ENCODE results near the gene SCN4A. TPM values are rescaled to one million over a fixed set of nuclear protein-coding genes. Genes with fewer than 3 reads are reported as not detected.

The SCN4A gene
- total and polyA plus RNA-seq, 4 experiments from 2014 or later: 0.17 to 0.30 TPM; not detected in 2

DNA sequence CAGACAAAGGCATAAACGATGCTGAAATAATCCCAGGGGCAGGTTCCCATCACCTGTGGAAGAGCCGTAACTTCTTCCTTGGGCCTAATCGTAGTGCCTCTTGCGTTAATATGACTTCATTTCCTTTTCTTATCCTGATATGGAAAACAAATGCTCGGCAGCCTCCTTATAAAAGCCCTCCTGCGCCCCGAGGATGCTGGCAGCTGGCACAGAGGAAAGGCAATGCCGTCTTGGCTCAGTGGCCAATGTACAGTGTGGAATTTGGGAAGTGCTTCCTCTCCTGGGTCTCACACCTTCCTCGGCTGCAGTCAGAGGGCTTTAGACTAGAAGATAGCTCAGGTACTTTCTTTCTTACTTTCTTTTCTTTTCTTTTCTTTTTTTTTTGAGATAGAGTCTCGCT, 3.4 kb downstream of the SCN4A start:
- Mint-ChIP-seq H3K27me3 (no peaks in the 10 kb centered on the region), H3K36me3 (no peaks in the 10 kb centered on the region), H3K27ac (no peak overlapping the region), H3K9me3 (no peaks in the 10 kb centered on the region), H3K4me3 (no peak overlapping the region), H3K4me1 (peaks cover 6 to 17% (median 7%) of the 10 kb centered on the region in 4 donors)
- ChIA-PET CTCF (ENCODE audit: partially characterized antibody) (interaction anchor here (1.0 to 2.3 kb wide), 4 partner anchors 11 to 65 kb away, joined by 3 to 7 read pairs (median 4); no protein-coding TSS in a partner anchor), POLR2A (ENCODE audit: partially characterized antibody) (interaction anchor here (1.4 kb wide), 1 partner anchor 11 kb away, joined by 4 read pairs; no protein-coding TSS in a partner anchor)
- H3K27ac ChIP-seq (ENCODE audit: low read depth, low read length): no peak overlapping the region
- H3K36me3 ChIP-seq (ENCODE audit: insufficient read depth, low read length): no peaks in the 10 kb centered on the region
- intact Hi-C loops (cut with micrococcal nuclease): no loop called here
- no peak overlapping the region for H3K4me3 ChIP-seq (ENCODE audit: low read length in 2 of 2)
- H3K4me1 ChIP-seq (ENCODE audit: insufficient read depth, low read length): peaks cover 12% of the 10 kb centered on the region
- H3K27me3 ChIP-seq (ENCODE audit: insufficient read depth, low read length): no peaks in the 10 kb centered on the region
- no peak for DNase-seq
- no peaks in the 10 kb centered on the region for H3K9me3 ChIP-seq (ENCODE audit: control insufficient read depth in 1 of 2, low read length in 2 of 2)

DNA sequence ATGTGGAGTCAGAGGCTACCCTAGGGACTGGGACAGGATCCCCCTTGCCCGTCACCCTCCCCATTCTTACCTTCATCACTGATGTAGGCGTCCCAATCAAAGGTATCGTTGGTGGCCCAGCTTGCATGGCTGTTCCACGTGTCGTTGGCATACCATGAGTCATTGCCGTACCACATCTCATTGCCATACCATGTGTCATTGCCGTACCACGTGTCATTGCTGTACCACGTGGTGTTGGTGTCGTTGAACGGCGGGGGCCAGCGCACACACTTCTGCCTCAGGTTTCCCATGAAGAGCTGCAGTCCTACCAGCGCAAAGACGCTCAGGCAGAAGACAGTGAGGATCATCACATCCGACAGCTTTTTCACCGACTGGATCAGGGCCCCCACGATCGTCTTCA, 4.8 kb downstream of the SCN4A start:
- H3K9me3 Mint-ChIP-seq: no peaks in the 10 kb centered on the region
- intact Hi-C loops (cut with micrococcal nuclease): no loop called here
- Histone ChIP-seq H3K4me3 (ENCODE audit: low read length in 2 of 2) (no peak overlapping the region), H3K27ac (ENCODE audit: low read depth, low read length) (no peak overlapping the region), H3K4me1 (ENCODE audit: insufficient read depth, low read length) (peaks cover 12% of the 10 kb centered on the region), H3K27me3 (ENCODE audit: insufficient read depth, low read length) (no peaks in the 10 kb centered on the region), H3K9me3 (ENCODE audit: control insufficient read depth in 1 of 2, low read length in 2 of 2) (no peaks in the 10 kb centered on the region), H3K36me3 (ENCODE audit: insufficient read depth, low read length) (no peaks in the 10 kb centered on the region)
- POLR2A ChIA-PET (ENCODE audit: partially characterized antibody): interaction anchor here (1.4 kb wide), 1 partner anchor 12 kb away, joined by 4 read pairs; no protein-coding TSS in a partner anchor
- DNase-seq: no peak
- no peak overlapping the region for H3K4me3 Mint-ChIP-seq
- CTCF ChIA-PET (ENCODE audit: partially characterized antibody): interaction anchor here (0.8 to 4.3 kb wide), 3 partner anchors 14 to 56 kb away, joined by 3 to 12 read pairs (median 3); partner anchors contain the start of gene GH1
- H3K27me3 Mint-ChIP-seq: no peaks in the 10 kb centered on the region
- no peaks in the 10 kb centered on the region for H3K36me3 Mint-ChIP-seq
- peaks cover 6 to 19% (median 8%) of the 10 kb centered on the region in 4 donors for H3K4me1 Mint-ChIP-seq
- H3K27ac Mint-ChIP-seq: no peak overlapping the region

DNA sequence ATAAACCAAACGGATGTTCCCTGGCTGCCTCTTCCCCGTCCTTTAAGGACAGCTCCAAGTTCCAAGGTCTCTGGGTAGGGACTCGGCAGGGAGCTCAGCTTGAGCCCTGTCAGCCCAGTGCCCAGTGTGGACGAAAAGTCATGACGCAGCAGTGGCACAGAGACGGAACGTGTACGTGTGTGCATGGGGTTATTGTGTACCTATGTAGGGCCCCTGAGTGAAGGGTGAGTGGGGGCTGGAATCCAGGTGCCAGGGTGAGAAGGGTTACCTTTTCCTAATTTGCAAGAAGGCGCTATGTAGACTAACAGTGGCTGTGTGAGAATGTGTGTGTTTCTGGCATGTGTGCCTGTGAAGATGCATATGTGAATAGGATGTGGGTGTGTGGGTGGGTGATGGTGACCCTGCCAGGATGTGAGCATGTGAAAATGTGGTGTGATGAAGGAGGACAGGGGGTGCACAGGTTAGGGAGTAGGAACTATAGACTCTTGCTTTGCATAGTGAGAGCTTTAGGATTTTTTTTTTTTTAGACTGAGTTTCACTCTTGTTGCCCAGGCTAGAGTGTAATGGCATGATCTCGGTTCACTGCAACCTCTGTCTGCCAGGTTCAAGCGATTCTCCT, 6.0 kb downstream of the SCN4A start:
- Histone ChIP-seq H3K4me1 (ENCODE audit: insufficient read depth, low read length) (peaks cover 12% of the 10 kb centered on the region), H3K4me3 (ENCODE audit: low read length in 2 of 2) (no peak overlapping the region), H3K27me3 (ENCODE audit: insufficient read depth, low read length) (no peaks in the 10 kb centered on the region), H3K27ac (ENCODE audit: low read depth, low read length) (no peak overlapping the region), H3K9me3 (ENCODE audit: control insufficient read depth in 1 of 2, low read length in 2 of 2) (no peaks in the 10 kb centered on the region), H3K36me3 (ENCODE audit: insufficient read depth, low read length) (no peaks in the 10 kb centered on the region)
- no peaks in the 10 kb centered on the region for H3K9me3 Mint-ChIP-seq
- H3K4me1 Mint-ChIP-seq: peaks cover 7 to 29% (median 8%) of the 10 kb centered on the region in 4 donors
- no peaks in the 10 kb centered on the region for H3K27me3 Mint-ChIP-seq
- peak overlapping the region in 1 of 8 donors; percentile 51 for H3K4me3 Mint-ChIP-seq
- H3K36me3 Mint-ChIP-seq: no peaks in the 10 kb centered on the region
- DNase-seq: peak; percentile 28 to 61 (median 49)
- intact Hi-C loops (cut with micrococcal nuclease): no loop called here
- POLR2A ChIA-PET (ENCODE audit: partially characterized antibody): interaction anchor here (0.6 to 1.8 kb wide), 2 partner anchors 21 to 179 kb away, joined by 3 to 6 read pairs; no protein-coding TSS in a partner anchor
- CTCF ChIA-PET (ENCODE audit: partially characterized antibody): interaction anchor here (1.3 to 4.3 kb wide), 2 partner anchors 15 to 21 kb away, joined by 3 to 12 read pairs; no protein-coding TSS in a partner anchor
- H3K27ac Mint-ChIP-seq: peak overlapping the region in 4 of 7 donors; percentile 2 to 49 (median 20)

DNA sequence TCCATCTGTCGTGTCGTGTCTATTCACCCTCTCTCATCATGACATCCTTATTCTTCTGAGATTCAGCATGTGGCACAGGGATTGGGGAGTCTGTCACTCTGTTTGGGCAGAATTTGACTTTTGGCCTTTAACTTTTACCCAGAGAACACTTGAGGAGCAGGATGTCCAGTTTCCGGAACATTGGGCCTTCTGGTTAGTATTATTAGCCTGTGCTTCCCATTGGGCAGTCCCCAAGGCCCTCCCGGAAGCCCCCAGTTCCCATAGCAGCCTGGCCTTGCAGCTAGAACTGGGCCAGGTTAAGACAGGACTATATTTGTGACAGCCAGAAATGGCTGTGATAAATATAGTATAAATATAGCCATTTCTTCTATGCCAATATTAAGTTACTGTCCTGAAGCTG, 9.6 kb downstream of the SCN4A start:
- H3K27ac Mint-ChIP-seq: peak overlapping the region in 4 of 7 donors; percentile 11 to 76 (median 45)
- H3K4me3 Mint-ChIP-seq: no peak overlapping the region

DNA sequence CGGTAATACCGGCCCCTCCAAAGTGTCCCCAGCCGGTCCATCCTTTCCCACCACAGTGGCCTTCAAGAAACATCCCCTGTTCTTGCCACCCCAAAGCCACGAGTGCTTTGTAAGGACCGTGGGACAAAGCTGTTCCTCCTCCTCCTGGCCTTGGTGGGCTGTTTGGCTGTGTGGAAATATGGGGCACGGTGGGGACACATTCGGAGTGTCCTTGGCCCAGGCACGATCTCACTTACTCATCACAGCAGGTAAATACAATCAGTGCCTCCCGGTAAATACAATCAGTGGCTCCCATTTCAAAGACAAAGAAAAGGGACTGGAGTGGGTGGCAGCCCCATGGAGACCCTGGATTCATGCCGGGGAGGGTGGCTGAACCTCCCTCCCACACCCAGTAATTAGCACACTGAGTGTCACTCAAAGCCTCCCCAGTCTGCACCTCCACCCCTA, 10.4 kb downstream of the SCN4A start:
- Histone ChIP-seq H3K4me1 (ENCODE audit: insufficient read depth, low read length) (peaks cover 17% of the 10 kb centered on the region), H3K9me3 (ENCODE audit: control insufficient read depth in 1 of 2, low read length in 2 of 2) (no peaks in the 10 kb centered on the region), H3K27me3 (ENCODE audit: insufficient read depth, low read length) (no peaks in the 10 kb centered on the region), H3K36me3 (ENCODE audit: insufficient read depth, low read length) (no peaks in the 10 kb centered on the region), H3K27ac (ENCODE audit: low read depth, low read length) (no peak overlapping the region), H3K4me3 (ENCODE audit: low read length in 2 of 2) (no peak overlapping the region)
- ChIA-PET CTCF (ENCODE audit: partially characterized antibody) (interaction anchor here (1.0 to 2.1 kb wide), 2 partner anchors 16 to 60 kb away, joined by 3 to 10 read pairs; no protein-coding TSS in a partner anchor), POLR2A (ENCODE audit: partially characterized antibody) (no interaction called here)
- peak overlapping the region in 2 of 8 donors; percentile 35 to 44 for H3K4me3 Mint-ChIP-seq
- no peaks in the 10 kb centered on the region for H3K27me3 Mint-ChIP-seq
- H3K36me3 Mint-ChIP-seq: no peaks in the 10 kb centered on the region
- no peaks in the 10 kb centered on the region for H3K9me3 Mint-ChIP-seq
- peak overlapping the region in 1 of 7 donors; percentile 82 for H3K27ac Mint-ChIP-seq
- DNase-seq: no peak
- intact Hi-C loops (cut with micrococcal nuclease): no loop called here
- peaks cover 7 to 30% (median 10%) of the 10 kb centered on the region in 4 donors for H3K4me1 Mint-ChIP-seq

More for the DNA sequence above, 9.6 kb downstream of the SCN4A start:
- no peaks in the 10 kb centered on the region for H3K36me3 ChIP-seq (ENCODE audit: insufficient read depth, low read length)
- ChIA-PET CTCF (ENCODE audit: partially characterized antibody) (no interaction called here), POLR2A (ENCODE audit: partially characterized antibody) (no interaction called here)
- intact Hi-C loops (cut with micrococcal nuclease): no loop called here
- Mint-ChIP-seq H3K9me3 (no peaks in the 10 kb centered on the region), H3K36me3 (no peaks in the 10 kb centered on the region), H3K27me3 (no peaks in the 10 kb centered on the region), H3K4me1 (peaks cover 7 to 30% (median 10%) of the 10 kb centered on the region in 4 donors)
- no peak overlapping the region for H3K27ac ChIP-seq (ENCODE audit: low read depth, low read length)
- no peak for DNase-seq
- no peak overlapping the region for H3K4me3 ChIP-seq (ENCODE audit: low read length in 2 of 2)
- no peaks in the 10 kb centered on the region for H3K27me3 ChIP-seq (ENCODE audit: insufficient read depth, low read length)
- no peaks in the 10 kb centered on the region for H3K9me3 ChIP-seq (ENCODE audit: control insufficient read depth in 1 of 2, low read length in 2 of 2)
- H3K4me1 ChIP-seq (ENCODE audit: insufficient read depth, low read length): peaks cover 17% of the 10 kb centered on the region

DNA sequence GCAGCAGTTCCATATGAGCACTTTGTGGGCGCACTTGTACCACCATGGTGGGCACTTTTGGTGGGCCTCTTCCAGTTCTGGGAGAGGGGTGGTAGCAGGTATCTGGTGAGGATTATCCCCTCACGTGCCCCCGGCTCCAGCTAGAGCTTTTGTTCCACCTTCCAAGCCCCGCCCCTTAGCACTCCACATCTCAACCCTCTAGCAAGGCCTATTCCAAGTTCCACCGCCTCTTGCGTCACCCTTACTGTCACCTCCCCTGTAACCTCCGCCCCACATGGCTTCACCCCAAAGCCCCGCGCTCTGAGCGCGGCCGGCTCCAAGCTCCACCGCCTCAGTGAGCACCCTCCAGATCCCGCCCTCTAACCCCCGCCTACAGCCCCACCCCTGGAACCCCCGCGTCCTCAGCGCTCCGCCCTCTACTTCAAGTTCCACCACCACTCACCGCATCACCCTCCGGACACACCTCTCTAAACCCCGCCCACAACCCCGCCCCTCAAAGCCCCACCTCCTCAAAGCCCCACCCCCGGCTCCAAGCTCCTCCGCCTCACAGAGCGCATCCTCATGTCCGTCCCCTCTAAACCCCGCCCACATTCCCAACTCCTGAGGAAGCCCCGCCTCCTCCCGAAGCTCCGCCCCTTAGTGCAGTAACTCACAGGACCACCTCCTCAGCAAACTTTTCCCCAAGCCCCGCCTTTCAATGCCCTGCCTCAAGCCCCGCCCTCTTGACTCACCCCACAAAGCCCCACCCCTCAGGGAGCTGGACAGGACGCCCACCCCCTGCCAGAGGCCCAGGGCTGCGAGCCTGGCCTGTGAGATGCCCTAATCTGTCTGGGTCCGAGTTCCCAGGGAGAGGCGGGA, 11.1 kb downstream of the SCN4A start:
- peak overlapping the region in 2 of 7 donors; percentile 50 to 76 for H3K27ac Mint-ChIP-seq
- no peaks in the 10 kb centered on the region for H3K36me3 ChIP-seq (ENCODE audit: insufficient read depth, low read length)
- H3K4me3 Mint-ChIP-seq: peak overlapping the region in 5 of 8 donors; percentile 17 to 70 (median 35)
- peaks cover 10% of the 10 kb centered on the region for H3K4me1 ChIP-seq (ENCODE audit: insufficient read depth, low read length)
- no peaks in the 10 kb centered on the region for H3K36me3 Mint-ChIP-seq
- H3K27me3 ChIP-seq (ENCODE audit: insufficient read depth, low read length): no peaks in the 10 kb centered on the region
- H3K27ac ChIP-seq (ENCODE audit: low read depth, low read length): no peak overlapping the region
- H3K4me1 Mint-ChIP-seq: peaks cover 4 to 27% (median 6%) of the 10 kb centered on the region in 4 donors
- intact Hi-C loops (cut with micrococcal nuclease): no loop called here
- DNase-seq: peak in 3 of 5 donors; percentile 19 to 57 (median 25)
- ChIA-PET POLR2A (ENCODE audit: partially characterized antibody) (interaction anchor here (1.1 to 1.2 kb wide), 2 partner anchors 24 to 58 kb away, joined by 3 to 9 read pairs; partner anchors contain the start of gene ICAM2), CTCF (ENCODE audit: partially characterized antibody) (interaction anchor here (1.0 to 2.1 kb wide), 4 partner anchors 15 to 60 kb away, joined by 3 to 10 read pairs (median 4); no protein-coding TSS in a partner anchor)
- H3K4me3 ChIP-seq (ENCODE audit: low read length in 2 of 2): no peak overlapping the region
- H3K9me3 ChIP-seq (ENCODE audit: control insufficient read depth in 1 of 2, low read length in 2 of 2): no peaks in the 10 kb centered on the region
- H3K9me3 Mint-ChIP-seq: no peaks in the 10 kb centered on the region
- H3K27me3 Mint-ChIP-seq: no peaks in the 10 kb centered on the region

All from CD4-positive, alpha-beta memory T cell (primary cell).